Natural killer cell (primary cell): ENCODE data around the gene CDH16. TPM values are rescaled to one million over a fixed set of nuclear protein-coding genes. Genes with fewer than 3 reads are reported as not detected.

ENCODE experiments used
- ATAC-seq, 3 donors: fragments of 150-1000 bp in 2 of 3; fragments of 200-7000 bp in 1 of 3; cut with Tn5 transposase; 1 replicate in 1 of 3; 2 replicates in 2 of 3; pipeline ENCODE4 v1.10.0; 2021; ENCODE audit warnings: mild to moderate bottlenecking in 2 of 3, moderate library complexity in 2 of 3
- DNase-seq, 2 donors: peaks; one replicate each; pipeline versions ENCODE4 v3.0.0 to v3.0.0-alpha.2; 2013 to 2021; ENCODE audit warnings: mixed read lengths in 1 of 2
- H3K27ac ChIP-seq: one replicate; pipeline ENCODE4 v1.5.1; 2013; ENCODE audit warnings: mild to moderate bottlenecking, low read length
- H3K27me3 ChIP-seq: one replicate; pipeline ENCODE4 v1.6.1; 2013; ENCODE audit warnings: low read length; ENCODE audit not compliant: control insufficient read depth, insufficient read depth
- H3K36me3 ChIP-seq: one replicate; pipeline ENCODE4 v1.6.1; 2013; ENCODE audit warnings: low read length; ENCODE audit not compliant: control insufficient read depth, insufficient read depth
- H3K4me1 ChIP-seq: one replicate; pipeline ENCODE4 v1.6.1; 2013; ENCODE audit warnings: low read length; ENCODE audit not compliant: control insufficient read depth, insufficient read depth
- H3K4me3 ChIP-seq: one replicate; pipeline ENCODE4 v1.5.1; 2013; ENCODE audit warnings: low read length
- H3K9me3 ChIP-seq: one replicate; pipeline ENCODE4 v1.6.1; 2013; ENCODE audit warnings: low read length; ENCODE audit not compliant: control insufficient read depth, insufficient read depth
- H3K27ac Mint-ChIP-seq, 2 donors: one replicate each; pipeline ENCODE4 v1.8.0; 2022; ENCODE audit warnings: mild to moderate bottlenecking in 2 of 2, mixed read lengths in 2 of 2, moderate library complexity in 1 of 2
- H3K27me3 Mint-ChIP-seq, 2 donors: one replicate each; pipeline ENCODE4 v1.8.0; 2022; ENCODE audit warnings: low read depth in 2 of 2, mixed read lengths in 2 of 2
- H3K36me3 Mint-ChIP-seq: one replicate; pipeline ENCODE4 v1.8.0; 2022; ENCODE audit warnings: mixed read lengths
- H3K4me1 Mint-ChIP-seq, 2 donors: one replicate each; pipeline ENCODE4 v1.8.0; 2022; ENCODE audit warnings: mixed read lengths in 2 of 2
- H3K4me3 Mint-ChIP-seq: one replicate; pipeline ENCODE4 v1.8.0; 2022; ENCODE audit warnings: mild to moderate bottlenecking, moderate library complexity, mixed read lengths
- H3K9me3 Mint-ChIP-seq, 2 donors: one replicate each; pipeline ENCODE4 v1.8.0; 2022; ENCODE audit warnings: mixed read lengths in 2 of 2
- WGBS: methylation state at CpG from one replicate; pipeline ENCODE4 v1.1.7; 2013; ENCODE audit warnings: missing lambda C conversion rate; ENCODE audit not compliant: insufficient coverage; 5-methylcytosine and 5-hydroxymethylcytosine counted together
- intact Hi-C: fragments of 100-400 bp; cut with micrococcal nuclease; formaldehyde crosslinking; loops from one replicate; pipeline ENCODE4 v1.14.2; 2022
- total RNA-seq, 4 donors: library from RNA; stranded (reverse); fragments of 120-200 nt in 1 of 4; gene quantifications; one replicate each; pipeline versions ENCODE4 v1.2.3 to v1.2.4, GENCODE V29; 2013 to 2022
- TF ChIP-seq, protein P1 (sequence below): fragments of 200-600 bp; IDR thresholded peaks from one replicate; pipeline ENCODE4 v1.8.0; 2022; ENCODE audit warnings: antibody characterized with exemption

CDH16 gene
- total RNA-seq, 3 donors from 2014 or later (not counting 1 experiment from before 2014, with no cell fraction given) = not detected

DNA sequence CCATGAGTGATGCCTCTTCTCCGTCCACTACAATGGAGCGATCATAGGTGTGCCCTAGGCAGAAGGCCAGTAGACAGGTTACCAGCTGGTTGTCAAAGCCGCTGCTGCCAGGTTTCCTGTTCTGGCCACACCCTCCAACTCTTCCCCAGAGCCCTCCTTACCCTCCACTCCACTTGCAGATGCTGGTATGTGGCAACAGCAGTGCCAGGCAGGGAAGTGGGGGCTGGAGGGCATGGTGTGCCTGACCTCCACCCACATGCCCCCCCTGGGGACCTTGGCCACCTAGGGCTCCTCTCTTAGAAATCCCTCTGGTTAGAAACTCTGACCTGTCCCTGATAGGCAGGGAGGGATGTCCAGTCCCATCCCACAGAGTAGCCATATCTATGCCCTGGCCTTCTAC is 5.2 kb upstream of the CDH16 start:
- Histone ChIP-seq H3K9me3 (no peaks in the 10 kb centered on the region), H3K27me3 (peaks cover 22% of the 10 kb centered on the region), H3K36me3 (no peaks in the 10 kb centered on the region), H3K27ac (no peak overlapping the region), H3K4me1 (peaks cover 13% of the 10 kb centered on the region), H3K4me3 (no peak overlapping the region)
- Mint-ChIP-seq H3K36me3 (no peaks in the 10 kb centered on the region), H3K4me1 (peaks cover 0 to 13% of the 10 kb centered on the region in 2 donors), H3K4me3 (no peak overlapping the region), H3K9me3 (no peaks in the 10 kb centered on the region), H3K27ac (no peak overlapping the region), H3K27me3 (peaks cover 10 to 32% of the 10 kb centered on the region in 2 donors)
- ATAC-seq = no peak
- TF ChIP-seq, protein P1, sequence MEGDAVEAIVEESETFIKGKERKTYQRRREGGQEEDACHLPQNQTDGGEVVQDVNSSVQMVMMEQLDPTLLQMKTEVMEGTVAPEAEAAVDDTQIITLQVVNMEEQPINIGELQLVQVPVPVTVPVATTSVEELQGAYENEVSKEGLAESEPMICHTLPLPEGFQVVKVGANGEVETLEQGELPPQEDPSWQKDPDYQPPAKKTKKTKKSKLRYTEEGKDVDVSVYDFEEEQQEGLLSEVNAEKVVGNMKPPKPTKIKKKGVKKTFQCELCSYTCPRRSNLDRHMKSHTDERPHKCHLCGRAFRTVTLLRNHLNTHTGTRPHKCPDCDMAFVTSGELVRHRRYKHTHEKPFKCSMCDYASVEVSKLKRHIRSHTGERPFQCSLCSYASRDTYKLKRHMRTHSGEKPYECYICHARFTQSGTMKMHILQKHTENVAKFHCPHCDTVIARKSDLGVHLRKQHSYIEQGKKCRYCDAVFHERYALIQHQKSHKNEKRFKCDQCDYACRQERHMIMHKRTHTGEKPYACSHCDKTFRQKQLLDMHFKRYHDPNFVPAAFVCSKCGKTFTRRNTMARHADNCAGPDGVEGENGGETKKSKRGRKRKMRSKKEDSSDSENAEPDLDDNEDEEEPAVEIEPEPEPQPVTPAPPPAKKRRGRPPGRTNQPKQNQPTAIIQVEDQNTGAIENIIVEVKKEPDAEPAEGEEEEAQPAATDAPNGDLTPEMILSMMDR = no peak
- intact Hi-C loops = no loop called here
- no peak for DNase-seq
- 50% methylated on average over 3 of the region's 3 CpGs for WGBS

DNA sequence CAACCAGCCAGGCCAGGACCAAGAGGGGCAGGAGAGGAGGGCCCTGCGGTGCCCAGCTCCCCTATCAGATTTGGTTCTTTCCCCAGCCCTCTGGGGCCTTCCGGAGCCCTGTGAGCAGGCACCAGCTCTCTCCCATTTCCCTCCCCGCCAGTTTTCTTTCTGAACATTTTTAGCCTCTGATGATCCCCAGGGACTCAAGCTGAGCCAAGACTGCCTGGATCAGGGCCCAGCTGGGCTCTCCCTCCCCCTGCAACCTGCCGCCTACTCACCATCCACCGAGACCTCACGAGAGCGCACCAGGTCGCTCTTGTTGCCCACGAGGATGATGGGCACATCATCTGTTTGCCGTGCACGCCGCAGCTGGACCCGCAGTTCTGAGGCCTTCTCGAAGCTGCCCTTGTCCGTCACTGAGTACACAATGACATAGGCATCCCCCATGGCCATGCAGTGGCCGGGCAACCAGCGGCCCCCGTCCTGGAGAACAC is 4.6 kb upstream of the CDH16 start:
- peaks cover 13% of the 10 kb centered on the region for H3K4me1 ChIP-seq
- Mint-ChIP-seq H3K9me3 (no peaks in the 10 kb centered on the region), H3K4me1 (peaks cover 0 to 13% of the 10 kb centered on the region in 2 donors), H3K4me3 (no peak overlapping the region), H3K27ac (no peak overlapping the region), H3K36me3 (no peaks in the 10 kb centered on the region), H3K27me3 (peaks cover 10 to 32% of the 10 kb centered on the region in 2 donors)
- WGBS = 81% methylated on average over 18 of the region's 18 CpGs
- ATAC-seq (no peak), DNase-seq (no peak)
- no peak overlapping the region for H3K4me3 ChIP-seq
- H3K9me3 ChIP-seq = no peaks in the 10 kb centered on the region
- peaks cover 22% of the 10 kb centered on the region for H3K27me3 ChIP-seq
- H3K27ac ChIP-seq = no peak overlapping the region
- H3K36me3 ChIP-seq = no peaks in the 10 kb centered on the region
- TF ChIP-seq, protein P1 = no peak
- intact Hi-C loops = no loop called here

DNA sequence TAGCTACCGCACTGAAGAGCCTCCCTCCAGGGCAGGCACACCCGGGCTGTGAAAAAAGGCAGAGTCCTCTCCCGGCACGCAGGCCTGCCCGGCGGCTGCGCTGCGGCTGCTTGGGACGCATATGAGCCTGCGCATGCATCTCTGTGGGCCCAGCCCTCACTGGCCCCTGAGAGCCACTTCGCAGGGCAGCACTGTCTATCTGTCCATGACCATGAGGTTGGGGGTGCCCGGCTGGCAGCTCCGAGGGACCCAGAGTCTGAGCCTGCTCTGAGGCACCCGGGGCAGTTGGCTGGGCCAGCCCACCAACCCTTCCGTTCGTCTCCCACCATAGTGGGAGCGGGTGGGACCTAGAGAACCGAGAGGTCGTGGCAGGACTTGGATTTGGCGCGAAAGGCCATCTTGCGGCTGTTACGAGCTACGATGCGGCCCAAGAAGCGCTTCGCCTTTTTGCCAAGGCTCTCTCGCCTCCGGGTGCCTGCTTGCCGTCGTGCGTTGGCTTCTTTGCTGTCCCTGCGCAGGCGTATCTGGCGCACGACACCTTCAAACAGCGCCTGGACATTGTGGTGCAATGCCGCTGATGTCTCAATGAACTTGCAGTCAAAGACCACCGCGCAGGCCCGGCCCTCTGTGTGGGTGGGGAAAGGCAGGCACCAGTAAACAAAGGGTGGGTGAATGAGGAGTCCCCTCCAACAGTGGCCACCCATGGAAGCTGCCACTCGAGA is 3.2 kb upstream of the CDH16 start:
- 78% methylated on average over 42 of the region's 42 CpGs for WGBS
- intact Hi-C loops = no loop called here
- no peak overlapping the region for H3K27ac Mint-ChIP-seq
- no peaks in the 10 kb centered on the region for H3K9me3 Mint-ChIP-seq
- H3K4me1 Mint-ChIP-seq = peaks cover 0 to 13% of the 10 kb centered on the region in 2 donors
- no peak for ATAC-seq
- H3K4me3 Mint-ChIP-seq = no peak overlapping the region
- peaks cover 22% of the 10 kb centered on the region for H3K27me3 ChIP-seq
- H3K27me3 Mint-ChIP-seq = peaks cover 10 to 32% of the 10 kb centered on the region in 2 donors
- TF ChIP-seq, protein P1 = no peak
- H3K4me1 ChIP-seq = peaks cover 13% of the 10 kb centered on the region
- no peaks in the 10 kb centered on the region for H3K36me3 Mint-ChIP-seq
- H3K36me3 ChIP-seq = no peaks in the 10 kb centered on the region
- H3K4me3 ChIP-seq = no peak overlapping the region
- H3K27ac ChIP-seq = no peak overlapping the region
- no peaks in the 10 kb centered on the region for H3K9me3 ChIP-seq
- DNase-seq = no peak
